Measurements from ENCODE around the gene MORN1.

- TF ChIP-seq CTCF (IDR thresholded peaks at IDR 0.05; ENCODE audit: low read length) = no peak
- no peak for TF ChIP-seq EZH2 (IDR thresholded peaks at IDR 0.05; ENCODE audit: borderline replicate concordance, low read length)
Measured at GRCh38 chr1:2337081-2337480, 54.3 kb downstream of the MORN1 start.

All from OCI-LY1 (cell line).